HG02840 (cell line): ENCODE data around the gene NADK.

Source experiments
- ATAC-seq: cut with Tn5 transposase; IDR thresholded peaks from one replicate; pipeline ENCODE4 v1.9.1; 2021; ENCODE audit warnings: mild to moderate bottlenecking, moderate library complexity, moderate number of reproducible peaks; ENCODE audit not compliant: unreplicated experiment, low FRiP score

NADK gene

DNA sequence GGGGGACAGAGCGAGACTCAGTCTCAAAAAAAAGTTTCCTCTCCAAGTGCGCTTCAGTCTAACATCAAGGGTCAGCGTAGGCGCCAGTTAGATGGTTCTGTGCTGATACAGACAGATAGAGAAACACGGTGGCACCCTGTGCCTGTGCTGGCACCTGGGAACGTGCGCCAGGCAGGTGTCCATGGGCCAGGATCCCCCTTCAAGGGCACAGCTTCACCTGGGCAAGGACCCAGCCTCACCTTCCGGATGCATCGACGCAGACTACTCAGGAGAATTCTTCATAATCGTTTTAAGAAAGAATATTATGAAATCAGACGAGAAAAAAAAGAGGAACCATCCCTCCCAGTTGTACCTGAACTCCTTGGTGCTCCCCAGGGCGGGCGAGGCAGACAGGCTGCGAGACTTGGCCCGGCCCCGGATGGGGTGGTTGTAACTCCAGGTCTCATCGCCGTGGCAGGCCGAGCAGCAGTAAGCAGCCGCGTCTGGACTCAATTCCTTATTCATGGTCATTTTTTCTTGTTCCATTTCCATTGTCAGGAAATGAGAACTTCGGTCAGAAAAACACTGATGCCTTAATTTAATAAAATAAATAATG lies 13.3 kb downstream of the NADK start:
- no peak for ATAC-seq

- no peak for ATAC-seq
Measured at GRCh38 chr1:1763657-1764621, 14.3 kb downstream of the NADK start.

DNA sequence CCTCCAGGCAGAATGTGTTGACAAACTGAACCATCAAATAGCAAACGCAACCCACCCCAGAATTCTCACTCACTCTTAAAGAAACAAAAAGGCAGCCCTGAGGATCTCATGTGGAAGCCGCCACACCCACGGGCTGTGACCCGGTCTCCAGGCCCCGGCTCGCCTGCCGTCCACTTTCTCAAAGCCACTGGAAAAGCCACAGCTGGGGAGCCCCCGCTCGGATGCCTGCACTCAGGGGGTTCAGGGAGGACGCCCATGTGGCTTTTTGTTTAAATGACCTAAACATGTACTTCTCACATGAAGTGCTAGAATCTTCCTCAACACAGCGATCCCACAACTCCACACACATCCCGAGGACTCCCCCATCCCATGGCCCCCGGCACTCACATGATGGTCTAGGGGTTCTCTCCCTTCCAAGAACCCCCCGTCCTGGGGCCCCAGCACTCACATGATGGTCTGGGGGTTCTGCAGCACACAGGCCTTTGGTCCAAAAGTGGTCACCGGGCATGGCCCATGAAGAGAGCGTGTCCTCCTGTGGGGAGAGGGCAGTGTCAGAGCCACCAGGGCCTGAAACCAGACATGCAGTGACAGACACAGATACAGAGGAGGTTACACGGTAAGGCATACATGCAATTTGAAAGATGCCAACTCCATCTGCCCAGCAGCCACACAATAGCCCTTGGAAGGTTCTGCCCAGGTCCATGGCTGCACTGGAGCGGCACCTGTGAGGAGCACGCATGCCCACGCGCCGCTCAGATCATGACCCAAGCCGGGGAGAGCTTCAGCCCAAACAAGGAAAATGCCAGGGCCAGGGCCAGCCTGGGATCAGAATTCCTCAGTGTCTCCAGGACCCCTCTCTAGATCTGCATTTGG lies 16.5 kb downstream of the NADK start:
- no peak for ATAC-seq

- no peak for ATAC-seq
Measured at GRCh38 chr1:1760715-1761114, 17.6 kb downstream of the NADK start.

DNA sequence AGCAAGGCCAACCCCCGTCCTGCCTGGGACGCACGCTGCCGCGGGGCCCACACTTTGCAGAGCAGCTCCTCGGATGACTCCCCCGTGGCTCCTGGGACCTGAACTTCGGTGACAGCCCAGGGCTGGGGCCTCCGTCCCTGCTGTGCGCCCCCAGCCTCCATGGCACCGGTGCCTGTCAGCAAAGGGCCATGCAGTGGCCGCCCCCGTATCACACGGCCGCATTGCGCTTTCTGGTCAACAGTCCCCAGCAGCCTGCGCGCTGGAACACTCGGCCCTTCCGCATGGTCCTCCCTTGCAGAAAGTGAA lies 18.0 kb downstream of the NADK start:
- ATAC-seq, result no peak

DNA sequence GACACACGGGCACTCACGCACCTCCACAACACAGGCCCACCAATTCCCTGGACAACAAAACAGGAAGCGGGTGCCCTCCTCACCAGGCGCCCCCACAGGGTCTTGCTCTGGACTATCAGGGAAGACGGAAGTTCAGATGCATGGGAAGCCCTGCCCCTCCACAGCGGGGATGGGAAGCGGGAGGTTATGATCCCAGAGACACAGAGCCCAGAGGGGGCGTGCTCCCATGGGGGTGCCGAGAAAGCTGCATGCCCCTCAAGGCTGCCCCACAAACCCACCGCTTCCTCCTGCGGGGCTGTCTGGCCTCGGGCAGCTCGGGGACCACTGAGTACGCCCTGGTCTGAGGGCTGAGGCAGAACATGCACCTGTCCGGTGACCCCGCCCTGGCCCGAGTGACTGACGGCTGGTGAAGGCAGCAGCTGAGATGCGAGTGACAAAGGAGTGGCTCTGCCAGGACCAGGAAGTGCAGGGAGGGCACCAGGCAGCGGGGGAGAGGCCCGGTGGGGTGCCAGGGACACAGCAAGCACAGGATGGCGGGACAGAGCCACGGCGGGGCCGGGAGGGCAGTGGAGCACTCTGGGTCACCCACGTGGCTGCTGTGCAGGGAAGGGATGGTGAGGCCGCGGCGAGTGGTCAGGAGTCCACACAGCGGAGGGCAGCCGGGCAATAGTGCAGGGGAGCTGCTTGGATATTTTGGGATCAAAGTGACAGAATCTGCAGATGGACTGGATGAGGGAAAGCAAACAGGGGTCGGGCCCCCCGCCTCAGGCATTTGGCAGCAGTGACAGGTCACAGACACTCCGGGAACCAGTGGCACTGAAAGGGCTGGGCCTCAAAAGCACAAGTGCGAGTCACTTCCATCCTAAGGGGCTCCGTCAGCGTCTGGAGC lies 18.6 kb downstream of the NADK start:
- ATAC-seq, result no peak

GRCh38 chr1:1758692-1759455 lies 19.4 kb downstream of the NADK start:
- no peak for ATAC-seq

DNA sequence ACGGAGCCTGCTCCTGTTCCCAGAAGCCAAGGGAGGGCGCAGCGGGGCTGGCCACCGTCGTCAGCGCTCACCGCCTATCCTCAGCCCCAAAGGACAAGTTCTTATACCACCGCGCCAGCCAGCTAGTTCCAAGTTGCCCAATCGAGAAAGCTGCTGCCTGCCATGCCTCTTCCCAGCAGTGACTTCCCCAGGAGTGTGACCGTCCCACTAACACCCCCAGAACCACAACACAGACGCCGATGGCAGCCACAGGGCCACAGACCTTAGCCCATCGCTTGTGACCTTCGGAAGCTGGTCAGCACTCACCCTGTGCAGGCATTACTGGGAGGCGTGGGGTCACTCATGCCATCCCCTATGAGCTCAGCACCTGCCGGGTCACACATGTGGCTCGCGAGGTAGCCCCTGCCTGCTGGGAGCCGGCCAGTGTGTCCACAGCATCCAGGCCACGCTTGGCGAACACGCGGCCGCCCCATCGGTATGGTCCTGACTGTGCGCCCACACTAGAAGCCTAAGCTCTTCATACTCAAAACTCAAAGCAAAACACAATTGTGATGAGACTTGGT lies 20.1 kb downstream of the NADK start:
- no peak for ATAC-seq

DNA sequence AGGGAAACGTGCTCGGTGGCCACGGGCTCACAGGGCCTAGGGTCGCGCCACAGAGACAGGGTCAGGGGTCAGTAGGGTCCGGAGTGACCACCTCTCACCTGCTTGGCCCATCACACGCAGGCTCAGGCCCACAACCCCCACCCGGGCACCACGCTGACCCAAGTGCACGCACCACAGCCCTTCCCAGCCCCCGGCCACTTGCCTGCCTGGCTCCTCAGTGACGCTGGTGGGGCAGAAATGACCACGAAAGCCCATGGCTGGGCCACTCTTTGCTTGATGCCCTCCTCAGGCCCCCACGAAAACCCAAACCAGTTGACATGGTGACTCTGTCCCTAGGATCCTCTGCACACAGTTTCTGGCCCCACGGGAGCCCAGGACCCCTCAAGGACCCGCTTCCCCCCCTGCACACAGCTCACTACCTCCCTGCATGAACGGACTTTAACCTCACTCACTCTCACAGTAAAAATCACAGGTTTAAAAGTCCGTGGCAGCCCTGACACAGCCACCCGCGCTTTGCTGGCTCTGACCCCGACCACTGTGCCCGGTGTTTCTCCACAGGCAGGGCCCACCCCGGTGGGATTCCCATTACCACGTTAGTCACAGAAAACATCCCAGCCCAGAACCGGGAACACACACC lies 20.7 kb downstream of the NADK start:
- ATAC-seq, result no peak

GRCh38 chr1:1756661-1757421 lies 21.4 kb downstream of the NADK start:
- ATAC-seq, result no peak

GRCh38 chr1:1755852-1756251 lies 22.4 kb downstream of the NADK start:
- ATAC-seq, result no peak

- ATAC-seq, result no peak
Measured at GRCh38 chr1:1755426-1755825, 22.8 kb downstream of the NADK start.

GRCh38 chr1:1754051-1754815 lies 24.0 kb downstream of the NADK start:
- no peak for ATAC-seq

DNA sequence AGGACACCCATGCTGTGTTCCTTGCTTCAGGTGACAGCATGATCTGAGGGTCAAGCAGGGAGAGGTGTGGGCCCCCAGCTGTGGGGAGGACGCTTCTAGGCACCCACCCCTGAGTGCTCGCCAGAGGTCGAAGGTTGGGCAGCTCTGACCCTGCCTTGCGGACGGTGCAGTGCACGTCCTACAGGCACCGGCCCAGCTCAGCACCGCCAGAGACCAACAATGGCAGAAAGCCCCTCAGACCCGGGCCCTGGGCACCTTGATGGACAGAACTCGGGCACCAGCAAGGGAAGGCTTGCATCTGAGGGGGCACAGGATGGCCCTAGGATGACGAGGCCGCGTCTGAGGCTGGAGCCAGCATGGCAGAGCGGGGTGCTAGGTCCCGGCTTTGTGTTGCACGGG lies 24.7 kb downstream of the NADK start:
- no peak for ATAC-seq

DNA sequence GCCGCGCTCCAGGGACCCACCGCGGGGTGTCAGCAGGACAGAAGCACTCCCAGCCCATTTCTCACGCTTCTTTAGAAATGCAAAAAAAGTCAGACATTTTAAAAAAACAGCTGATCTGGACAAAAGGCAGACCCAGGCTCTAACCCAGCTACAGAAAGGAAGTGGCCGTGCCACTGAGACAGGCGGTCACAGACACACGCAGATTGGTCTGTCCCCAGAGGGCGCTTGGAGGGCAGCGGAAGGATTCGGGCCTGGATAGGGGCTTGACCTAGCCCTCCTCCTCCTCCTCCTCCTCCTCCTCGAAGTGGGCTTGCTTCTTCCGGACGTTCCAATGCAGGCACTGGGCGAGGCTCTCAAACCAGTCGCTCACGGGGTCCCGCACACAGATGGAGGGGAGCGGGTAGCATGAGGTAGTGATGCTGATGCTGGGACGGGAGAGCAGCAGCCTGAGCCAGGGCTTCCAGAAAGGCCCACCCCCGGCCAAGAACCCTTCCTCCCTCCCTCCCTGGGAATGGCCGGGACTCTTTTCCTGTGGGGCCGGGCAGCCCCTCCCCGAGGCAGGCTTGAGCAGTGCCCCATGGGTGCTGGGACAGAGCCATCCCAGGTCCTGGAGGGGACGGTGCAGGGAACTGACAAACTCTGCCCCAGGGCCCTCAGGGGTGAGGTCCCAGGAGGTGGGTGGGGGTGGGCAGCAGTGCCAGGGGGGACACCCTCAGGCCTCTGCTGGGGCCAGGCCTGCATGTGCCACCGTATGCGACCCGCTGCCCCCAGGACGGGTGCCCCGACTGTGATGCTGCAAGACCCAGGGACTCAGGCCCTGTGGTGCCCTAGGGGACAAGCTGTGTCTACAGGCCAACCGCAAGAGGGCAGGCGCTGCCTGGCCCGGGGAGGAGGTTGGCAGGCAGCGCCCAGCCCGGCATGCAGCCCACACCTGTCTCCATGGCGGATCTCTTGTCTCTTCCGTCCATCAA lies 25.3 kb downstream of the NADK start:
- ATAC-seq, result no peak

- no peak for ATAC-seq
Measured at GRCh38 chr1:1752190-1752589, 26.1 kb downstream of the NADK start.
